HCT116 (cell line): ENCODE results near the gene UTS2R. TPM values are rescaled to one million over a fixed set of nuclear protein-coding genes. Genes with fewer than 3 reads are reported as not detected.

Experiments used
- ATAC-seq: fragments of 200-7000 bp; cut with Tn5 transposase; 2 replicates; pipeline ENCODE4 v1.9.1; 2020; ENCODE audit warnings: mild to moderate bottlenecking, moderate library complexity
- BruUV-seq: library from RNA; stranded (reverse); fragments of 400-500 nt; replicated peaks from 2 replicates; lab custom pipeline; 2021; lab: Mats Ljungman, UMichigan
- CTCF ChIA-PET: fragments of 300-600 bp; sonication (Branson Sonifier 250); formaldehyde crosslinking; loops from one replicate; lab custom pipeline; 2021; ENCODE audit warnings: antibody characterized with exemption; lab: Charles Lee
- POLR2A ChIA-PET: fragments of 300-600, 350-600 bp; sonication (Branson Sonifier 250); formaldehyde crosslinking; loops from one replicate; lab custom pipeline; 2021; ENCODE audit warnings: antibody characterized with exemption; lab: Charles Lee
- RAD21 ChIA-PET, 2 experiments: fragments of 300-600 bp; sonication (Branson Sonifier 250); formaldehyde crosslinking; loops; one replicate each; lab custom pipeline; 2023; ENCODE audit warnings: low total read pairs in 2 of 2; ENCODE audit not compliant: uncharacterized antibody in 2 of 2, unreplicated experiment in 2 of 2, low non-redundant PET in 1 of 2; lab: Charles Lee
- DNase-seq: peaks from one replicate; pipeline ENCODE4 v3.0.0-alpha.2; 2010; ENCODE audit warnings: low read depth, low spot score
- H2AFZ ChIP-seq: fragments of 200-600 bp; shearing (Covaris generic), sonication (generic); 2 replicates; pipeline ENCODE4 v1.6.1; 2017; ENCODE audit warnings: low read depth, mixed run types, mixed read lengths, antibody characterized with exemption, low read length; ENCODE audit not compliant: poor library complexity, severe bottlenecking
- H3K27ac ChIP-seq: 2 replicates; pipeline ENCODE4 v1.5.1; 2012; ENCODE audit warnings: low read depth, low read length
- H3K27me3 ChIP-seq: fragments of 200-600 bp; sonication (generic); 2 replicates; pipeline ENCODE4 v1.6.1; 2016; ENCODE audit warnings: mixed run types, low read length, mixed read lengths; ENCODE audit not compliant: insufficient read depth
- H3K36me3 ChIP-seq, 2 experiments: fragments of 200-500 bp in 1 of 2; fragments of 200-600 bp in 1 of 2; sonication (Bioruptor generic) in 1 of 2; sonication (generic) in 1 of 2; 2 replicates each; pipeline versions ENCODE4 v1.5.1 to v1.6.1; 2014 to 2016; ENCODE audit warnings: low read length in 2 of 2, inconsistent platforms in 1 of 2, mixed read lengths in 1 of 2, mixed run types in 1 of 2; ENCODE audit not compliant: insufficient read depth in 2 of 2, control insufficient read depth in 1 of 2
- H3K4me1 ChIP-seq, 2 experiments: fragments of 200-600 bp in 1 of 2; sonication (generic) in 1 of 2; 2 replicates each; pipeline versions ENCODE4 v1.5.1 to v1.6.1; 2012 to 2017; ENCODE audit warnings: low read length in 2 of 2, inconsistent platforms in 1 of 2, mild to moderate bottlenecking in 1 of 2, mixed read lengths in 1 of 2, mixed run types in 1 of 2, moderate library complexity in 1 of 2; ENCODE audit not compliant: insufficient read depth in 2 of 2, control insufficient read depth in 1 of 2
- H3K4me2 ChIP-seq: fragments of 200-600 bp; sonication (generic); 2 replicates; pipeline ENCODE4 v1.6.1; 2017; ENCODE audit warnings: mixed run types, low read length, mixed read lengths
- H3K4me3 ChIP-seq, 2 experiments: fragments of 200-600 bp in 1 of 2; sonication (generic) in 1 of 2; replicated peaks in 1 of 2; 2 replicates each; pipeline ENCODE4 v1.5.1; 2011 to 2016; ENCODE audit warnings: low read length in 2 of 2, control low read depth in 1 of 2, low read depth in 1 of 2, mild to moderate bottlenecking in 1 of 2, mixed read lengths in 1 of 2, mixed run types in 1 of 2
- H3K79me2 ChIP-seq: fragments of 200-600 bp; sonication (generic); 2 replicates; pipeline ENCODE4 v1.6.1; 2017; ENCODE audit warnings: mild to moderate bottlenecking, mixed run types, low read length, moderate library complexity, mixed read lengths; ENCODE audit not compliant: insufficient read depth
- H3K9ac ChIP-seq: fragments of 200-600 bp; sonication (generic); 2 replicates; pipeline ENCODE4 v1.6.1; 2016; ENCODE audit warnings: low read length, mixed read lengths
- H3K9me2 ChIP-seq: fragments of 200-600 bp; sonication (generic), shearing (Covaris generic); 2 replicates; pipeline ENCODE4 v1.6.1; 2017; ENCODE audit warnings: mixed run types, mild to moderate bottlenecking, moderate library complexity; ENCODE audit not compliant: insufficient read depth
- H3K9me3 ChIP-seq, 2 experiments: fragments of 200-500 bp in 1 of 2; fragments of 200-600 bp in 1 of 2; sonication (Bioruptor generic) in 1 of 2; sonication (generic) in 1 of 2; 2 replicates each; pipeline ENCODE4 v1.6.1; 2014 to 2017; ENCODE audit warnings: low read length in 2 of 2, mixed read lengths in 2 of 2, inconsistent platforms in 1 of 2, low read depth in 1 of 2, mild to moderate bottlenecking in 1 of 2, mixed run types in 1 of 2, moderate library complexity in 1 of 2; ENCODE audit not compliant: control insufficient read depth in 1 of 2, insufficient read depth in 1 of 2
- H4K20me1 ChIP-seq: fragments of 200-600 bp; sonication (generic), shearing (Covaris generic); 2 replicates; pipeline ENCODE4 v1.6.1; 2017; ENCODE audit warnings: mixed run types, mild to moderate bottlenecking, moderate library complexity; ENCODE audit not compliant: insufficient read depth
- ATF3 ChIP-seq: IDR thresholded peaks from 2 replicates; pipeline ENCODE4 v1.6.1; 2012
- CBX3 ChIP-seq: IDR thresholded peaks from 2 replicates; pipeline ENCODE4 v1.6.1; 2012; ENCODE audit warnings: low read depth
- CEBPB ChIP-seq: IDR thresholded peaks from 2 replicates; pipeline ENCODE4 v1.6.1; 2012; ENCODE audit warnings: low read depth
- EGR1 ChIP-seq: IDR thresholded peaks from 2 replicates; pipeline ENCODE4 v1.6.1; 2012; ENCODE audit warnings: low read depth
- ELF1 ChIP-seq: IDR thresholded peaks from 2 replicates; pipeline ENCODE4 v1.6.1; 2012; ENCODE audit warnings: low read depth, borderline replicate concordance
- EZH2phosphoT487 ChIP-seq: fragments of 200-600 bp; IDR thresholded peaks from 2 replicates; pipeline ENCODE4 v1.6.1; 2018; ENCODE audit warnings: antibody characterized with exemption, borderline replicate concordance
- FOSL1 ChIP-seq: IDR thresholded peaks from 2 replicates; pipeline ENCODE4 v1.6.1; 2012; ENCODE audit warnings: low read depth
- JUND ChIP-seq: IDR thresholded peaks from 2 replicates; pipeline ENCODE4 v1.6.1; 2012
- MAX ChIP-seq: IDR thresholded peaks from 2 replicates; pipeline ENCODE4 v1.6.1; 2012
- POLR2A ChIP-seq: IDR thresholded peaks from 2 replicates; pipeline ENCODE4 v1.7.0; 2011; ENCODE audit warnings: borderline replicate concordance; ENCODE audit not compliant: insufficient read depth, insufficient read length; ENCODE audit errors: extremely low read depth
- TCF7L2 ChIP-seq: IDR thresholded peaks from 2 replicates; pipeline ENCODE4 v1.7.0; 2011; ENCODE audit warnings: borderline replicate concordance, inconsistent platforms; ENCODE audit not compliant: insufficient read depth, insufficient read length; ENCODE audit errors: extremely low read depth
- YY1 ChIP-seq: IDR thresholded peaks from 2 replicates; pipeline ENCODE4 v1.6.1; 2011; ENCODE audit warnings: low read length, low read depth, moderate library complexity, mild to moderate bottlenecking; ENCODE audit not compliant: insufficient replicate concordance; ENCODE audit errors: extremely low read depth
- ZNF274 ChIP-seq: fragments of 200-500 bp; sonication (Bioruptor generic); IDR thresholded peaks from 2 replicates; pipeline ENCODE4 v1.6.1; 2014; ENCODE audit warnings: mild to moderate bottlenecking, low read depth, low read length, inconsistent platforms
- intact Hi-C: fragments of 100-400 bp; cut with micrococcal nuclease; formaldehyde crosslinking; loops from 2 replicates; pipeline ENCODE4 v1.10.0; 2022
- total RNA-seq: library from RNA; stranded (reverse); gene quantifications from one replicate; pipeline ENCODE4 v1.2.1, GENCODE V29; 2021; ENCODE audit not compliant: unreplicated experiment
- TF ChIP-seq, protein P1 (sequence below): IDR thresholded peaks from 2 replicates; pipeline ENCODE4 v1.6.1; 2012; ENCODE audit warnings: low read depth
- TF ChIP-seq, protein P2 (sequence below): IDR thresholded peaks from 2 replicates; pipeline ENCODE4 v1.6.1; 2011; ENCODE audit warnings: mild to moderate bottlenecking, low read length, moderate library complexity; ENCODE audit not compliant: insufficient replicate concordance; ENCODE audit errors: extremely low read depth

The UTS2R gene
- total RNA-seq, 1 experiment from 2014 or later: not detected

GRCh38 chr17:82369211-82369610, 2.4 kb upstream of the UTS2R start (continued):
- TF ChIP-seq, protein P1, sequence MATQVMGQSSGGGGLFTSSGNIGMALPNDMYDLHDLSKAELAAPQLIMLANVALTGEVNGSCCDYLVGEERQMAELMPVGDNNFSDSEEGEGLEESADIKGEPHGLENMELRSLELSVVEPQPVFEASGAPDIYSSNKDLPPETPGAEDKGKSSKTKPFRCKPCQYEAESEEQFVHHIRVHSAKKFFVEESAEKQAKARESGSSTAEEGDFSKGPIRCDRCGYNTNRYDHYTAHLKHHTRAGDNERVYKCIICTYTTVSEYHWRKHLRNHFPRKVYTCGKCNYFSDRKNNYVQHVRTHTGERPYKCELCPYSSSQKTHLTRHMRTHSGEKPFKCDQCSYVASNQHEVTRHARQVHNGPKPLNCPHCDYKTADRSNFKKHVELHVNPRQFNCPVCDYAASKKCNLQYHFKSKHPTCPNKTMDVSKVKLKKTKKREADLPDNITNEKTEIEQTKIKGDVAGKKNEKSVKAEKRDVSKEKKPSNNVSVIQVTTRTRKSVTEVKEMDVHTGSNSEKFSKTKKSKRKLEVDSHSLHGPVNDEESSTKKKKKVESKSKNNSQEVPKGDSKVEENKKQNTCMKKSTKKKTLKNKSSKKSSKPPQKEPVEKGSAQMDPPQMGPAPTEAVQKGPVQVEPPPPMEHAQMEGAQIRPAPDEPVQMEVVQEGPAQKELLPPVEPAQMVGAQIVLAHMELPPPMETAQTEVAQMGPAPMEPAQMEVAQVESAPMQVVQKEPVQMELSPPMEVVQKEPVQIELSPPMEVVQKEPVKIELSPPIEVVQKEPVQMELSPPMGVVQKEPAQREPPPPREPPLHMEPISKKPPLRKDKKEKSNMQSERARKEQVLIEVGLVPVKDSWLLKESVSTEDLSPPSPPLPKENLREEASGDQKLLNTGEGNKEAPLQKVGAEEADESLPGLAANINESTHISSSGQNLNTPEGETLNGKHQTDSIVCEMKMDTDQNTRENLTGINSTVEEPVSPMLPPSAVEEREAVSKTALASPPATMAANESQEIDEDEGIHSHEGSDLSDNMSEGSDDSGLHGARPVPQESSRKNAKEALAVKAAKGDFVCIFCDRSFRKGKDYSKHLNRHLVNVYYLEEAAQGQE: no peak
- TF ChIP-seq ZNF274 (no peak), YY1 (no peak), CEBPB (no peak), MAX (no peak), POLR2A (no peak), FOSL1 (no peak), ELF1 (no peak)

DNA sequence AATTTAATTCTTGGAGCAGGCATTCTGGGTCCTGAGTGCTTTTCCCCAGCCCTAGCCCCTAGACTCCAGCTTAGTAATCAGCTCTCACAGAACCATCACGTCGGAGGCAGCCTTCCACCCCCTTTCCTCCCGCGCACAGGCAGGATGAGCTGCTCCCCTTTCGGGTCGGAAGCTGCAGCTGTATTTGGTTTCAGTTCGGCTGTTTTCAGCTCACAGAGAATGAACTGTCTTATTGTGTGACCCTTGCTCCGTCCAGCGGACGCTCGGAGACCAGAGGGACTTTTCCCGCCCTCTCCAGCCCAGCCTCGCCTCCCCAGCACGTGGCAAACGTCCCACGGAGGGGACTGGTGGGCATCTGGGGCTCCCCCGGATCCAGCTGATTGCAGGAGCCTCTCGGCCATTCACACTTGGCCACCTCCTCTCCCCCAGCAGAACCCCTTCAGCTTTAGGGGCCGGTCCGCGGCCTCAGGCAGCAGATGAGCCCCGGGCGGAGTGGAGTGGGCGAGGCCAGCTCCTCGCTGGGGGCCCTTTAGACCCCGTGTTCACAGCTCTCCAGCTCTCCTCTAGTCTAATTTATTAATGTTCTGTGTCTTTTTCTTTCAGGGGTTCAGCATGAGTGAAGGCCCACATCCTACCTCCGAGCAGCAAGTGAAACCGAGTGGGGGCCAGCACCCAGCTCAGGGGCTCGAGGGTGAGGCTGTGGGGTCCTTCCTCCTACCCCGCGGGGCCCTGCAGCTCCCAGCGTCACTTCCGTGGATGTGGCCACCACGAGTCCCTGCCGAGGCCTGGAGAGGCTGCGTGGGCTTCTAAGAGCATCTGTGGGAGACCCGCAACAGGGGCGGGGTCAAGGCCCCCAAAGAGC, 863 bp upstream of the UTS2R start:
- H3K27me3 ChIP-seq: no peaks in the 10 kb centered on the region
- H3K9me3 ChIP-seq: no peaks in the 10 kb centered on the region
- no peak for ATAC-seq
- BruUV-seq: no TSS peak
- H2AFZ ChIP-seq: no peak overlapping the region
- H3K79me2 ChIP-seq: no peaks in the 10 kb centered on the region
- H3K4me3 ChIP-seq: no peak overlapping the region
- no peaks in the 10 kb centered on the region for H3K36me3 ChIP-seq
- ChIA-PET RAD21 (no interaction called here), CTCF (no interaction called here), POLR2A (no interaction called here)
- no peak for DNase-seq
- no peak overlapping the region for H3K4me2 ChIP-seq
- intact Hi-C loops: no loop called here
- no peak overlapping the region for H3K27ac ChIP-seq
- peaks cover 15 to 19% of the 10 kb centered on the region in 2 experiments for H3K4me1 ChIP-seq
- H3K9ac ChIP-seq: no peak overlapping the region
- no peaks in the 10 kb centered on the region for H4K20me1 ChIP-seq
- no peaks in the 10 kb centered on the region for H3K9me2 ChIP-seq
- no peak for TF ChIP-seq TCF7L2
- no peak for TF ChIP-seq CBX3
- TF ChIP-seq EZH2phosphoT487: no peak
- no peak for TF ChIP-seq EGR1
- no peak for TF ChIP-seq FOSL1
- TF ChIP-seq JUND: no peak
- TF ChIP-seq, protein P2, sequence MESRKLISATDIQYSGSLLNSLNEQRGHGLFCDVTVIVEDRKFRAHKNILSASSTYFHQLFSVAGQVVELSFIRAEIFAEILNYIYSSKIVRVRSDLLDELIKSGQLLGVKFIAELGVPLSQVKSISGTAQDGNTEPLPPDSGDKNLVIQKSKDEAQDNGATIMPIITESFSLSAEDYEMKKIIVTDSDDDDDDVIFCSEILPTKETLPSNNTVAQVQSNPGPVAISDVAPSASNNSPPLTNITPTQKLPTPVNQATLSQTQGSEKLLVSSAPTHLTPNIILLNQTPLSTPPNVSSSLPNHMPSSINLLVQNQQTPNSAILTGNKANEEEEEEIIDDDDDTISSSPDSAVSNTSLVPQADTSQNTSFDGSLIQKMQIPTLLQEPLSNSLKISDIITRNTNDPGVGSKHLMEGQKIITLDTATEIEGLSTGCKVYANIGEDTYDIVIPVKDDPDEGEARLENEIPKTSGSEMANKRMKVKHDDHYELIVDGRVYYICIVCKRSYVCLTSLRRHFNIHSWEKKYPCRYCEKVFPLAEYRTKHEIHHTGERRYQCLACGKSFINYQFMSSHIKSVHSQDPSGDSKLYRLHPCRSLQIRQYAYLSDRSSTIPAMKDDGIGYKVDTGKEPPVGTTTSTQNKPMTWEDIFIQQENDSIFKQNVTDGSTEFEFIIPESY: no peak
- no peak for TF ChIP-seq ZNF274
- TF ChIP-seq ATF3: no peak
- TF ChIP-seq CEBPB: no peak
